H9 (cell line): ENCODE measurements around the gene FYN. TPM values are rescaled to one million over a fixed set of nuclear protein-coding genes. Genes with fewer than 3 reads are reported as not detected.

Experiments used
- DNase-seq: peaks from one replicate; pipeline ENCODE4 v3.0.0-alpha.2; 2017
- H2AFZ ChIP-seq: one replicate; pipeline ENCODE4 v1.6.1; 2013; ENCODE audit warnings: mild to moderate bottlenecking, low read length, control low read depth, moderate library complexity
- H2AK5ac ChIP-seq: 2 replicates; pipeline ENCODE4 v1.6.1; 2013; ENCODE audit warnings: low read length, control low read depth, mixed read lengths; ENCODE audit not compliant: insufficient read length
- H2BK120ac ChIP-seq: one replicate; pipeline ENCODE4 v1.6.1; 2013; ENCODE audit warnings: low read depth, mild to moderate bottlenecking, low read length, control low read depth, inconsistent platforms; ENCODE audit not compliant: poor library complexity, severe bottlenecking
- H2BK12ac ChIP-seq: 2 replicates; pipeline ENCODE4 v1.6.1; 2013; ENCODE audit warnings: low read length, control low read depth, mixed read lengths, low read depth; ENCODE audit not compliant: insufficient read length
- H2BK15ac ChIP-seq: 2 replicates; pipeline ENCODE4 v1.6.1; 2013; ENCODE audit warnings: low read depth, low read length, control low read depth
- H2BK20ac ChIP-seq: one replicate; pipeline ENCODE4 v1.6.1; 2013; ENCODE audit warnings: low read depth, mild to moderate bottlenecking, low read length, control low read depth, inconsistent platforms; ENCODE audit not compliant: poor library complexity, severe bottlenecking
- H2BK5ac ChIP-seq: 2 replicates; pipeline ENCODE4 v1.6.1; 2013; ENCODE audit warnings: low read length, control low read depth, mixed read lengths; ENCODE audit not compliant: insufficient read length
- H3K14ac ChIP-seq: 2 replicates; pipeline ENCODE4 v1.6.1; 2013; ENCODE audit warnings: low read length, control low read depth; ENCODE audit not compliant: insufficient read depth
- H3K18ac ChIP-seq: 2 replicates; pipeline ENCODE4 v1.6.1; 2013; ENCODE audit warnings: low read depth, mild to moderate bottlenecking, mixed read lengths, low read length, control low read depth; ENCODE audit not compliant: insufficient read length
- H3K23ac ChIP-seq: 2 replicates; pipeline ENCODE4 v1.6.1; 2013; ENCODE audit warnings: low read length, control low read depth, mixed read lengths, low read depth; ENCODE audit not compliant: insufficient read length
- H3K23me2 ChIP-seq: 2 replicates; pipeline ENCODE4 v1.6.1; 2013; ENCODE audit warnings: low read depth, mild to moderate bottlenecking, mixed read lengths, low read length, control low read depth; ENCODE audit not compliant: insufficient read length, poor library complexity, severe bottlenecking
- H3K27ac ChIP-seq: 2 replicates; pipeline ENCODE4 v1.5.1; 2013; ENCODE audit warnings: low read length, control low read depth, mixed read lengths, low read depth; ENCODE audit not compliant: insufficient read length
- H3K27me3 ChIP-seq: 2 replicates; pipeline ENCODE4 v1.6.1; 2013; ENCODE audit warnings: low read length, control low read depth, inconsistent platforms; ENCODE audit not compliant: insufficient read depth
- H3K4ac ChIP-seq: 2 replicates; pipeline ENCODE4 v1.6.1; 2013; ENCODE audit warnings: low read depth, mild to moderate bottlenecking, control low read depth, inconsistent platforms, low read length, moderate library complexity
- H3K4me1 ChIP-seq: 2 replicates; pipeline ENCODE4 v1.6.1; 2013; ENCODE audit warnings: low read length, control low read depth, inconsistent platforms; ENCODE audit not compliant: insufficient read depth
- H3K4me2 ChIP-seq: 2 replicates; pipeline ENCODE4 v1.6.1; 2013; ENCODE audit warnings: low read length, control low read depth, mixed read lengths; ENCODE audit not compliant: insufficient read length, insufficient read depth
- H3K56ac ChIP-seq: 2 replicates; pipeline ENCODE4 v1.6.1; 2013; ENCODE audit warnings: low read depth, mild to moderate bottlenecking, mixed read lengths, low read length, control low read depth; ENCODE audit not compliant: insufficient read length
- H3K79me1 ChIP-seq: 2 replicates; pipeline ENCODE4 v1.6.1; 2013; ENCODE audit warnings: low read depth, mild to moderate bottlenecking, moderate library complexity, low read length, control low read depth, inconsistent platforms; ENCODE audit not compliant: insufficient read depth, poor library complexity, severe bottlenecking
- H3K79me2 ChIP-seq: 2 replicates; pipeline ENCODE4 v1.6.1; 2013; ENCODE audit warnings: low read length, control low read depth, inconsistent platforms; ENCODE audit not compliant: insufficient read depth
- H3K9ac ChIP-seq: 2 replicates; pipeline ENCODE4 v1.6.1; 2013; ENCODE audit warnings: low read length, control low read depth, mixed read lengths; ENCODE audit not compliant: insufficient read length; ENCODE audit errors: extremely low read depth
- H3K9me3 ChIP-seq: one replicate; pipeline ENCODE4 v1.6.1; 2013; ENCODE audit warnings: low read depth, low read length, inconsistent platforms; ENCODE audit not compliant: control insufficient read depth
- H3T11ph ChIP-seq: one replicate; pipeline ENCODE4 v1.6.1; 2013; ENCODE audit warnings: mild to moderate bottlenecking, low read length, control low read depth, inconsistent platforms
- H4K20me1 ChIP-seq: one replicate; pipeline ENCODE4 v1.6.1; 2013; ENCODE audit not compliant: control insufficient read depth, insufficient read length, insufficient read depth
- H4K5ac ChIP-seq: 2 replicates; pipeline ENCODE4 v1.6.1; 2013; ENCODE audit warnings: low read depth, mild to moderate bottlenecking, mixed read lengths, low read length, control low read depth; ENCODE audit not compliant: insufficient read length
- H4K8ac ChIP-seq: replicated peaks from 2 replicates; pipeline ENCODE4 v1.6.1; 2013; ENCODE audit warnings: low read length, control low read depth, mixed read lengths, low read depth; ENCODE audit not compliant: insufficient read length
- H4K91ac ChIP-seq: 2 replicates; pipeline ENCODE4 v1.6.1; 2013; ENCODE audit warnings: low read depth, mild to moderate bottlenecking, moderate library complexity, mixed read lengths, low read length, control low read depth; ENCODE audit not compliant: insufficient read length
- H3K27ac Mint-ChIP-seq, 3 experiments: 2 replicates in 2 of 3; 3 replicates in 1 of 3; pipeline ENCODE4 v1.8.0; 2020 to 2021; ENCODE audit warnings: mixed read lengths in 3 of 3, mild to moderate bottlenecking in 1 of 3, moderate library complexity in 1 of 3
- H3K27me3 Mint-ChIP-seq: 2 replicates; pipeline ENCODE4 v1.8.0; 2021; ENCODE audit warnings: low read depth, mild to moderate bottlenecking, moderate library complexity, mixed read lengths
- H3K36me3 Mint-ChIP-seq, 3 experiments: 2 replicates in 2 of 3; 3 replicates in 1 of 3; pipeline ENCODE4 v1.8.0; 2020 to 2021; ENCODE audit warnings: low read depth in 3 of 3, mixed read lengths in 3 of 3; ENCODE audit not compliant: insufficient read depth in 1 of 3
- H3K4me1 Mint-ChIP-seq, 2 experiments: 2 replicates each; pipeline ENCODE4 v1.8.0; 2020; ENCODE audit warnings: mixed read lengths in 2 of 2
- H3K4me3 Mint-ChIP-seq, 2 experiments: 2 replicates in 1 of 2; 3 replicates in 1 of 2; pipeline ENCODE4 v1.8.0; 2020 to 2021; ENCODE audit warnings: mild to moderate bottlenecking in 2 of 2, mixed read lengths in 2 of 2, moderate library complexity in 1 of 2
- H3K9me3 Mint-ChIP-seq, 2 experiments: 2 replicates in 1 of 2; 3 replicates in 1 of 2; pipeline ENCODE4 v1.8.0; 2020; ENCODE audit warnings: mild to moderate bottlenecking in 2 of 2, mixed read lengths in 2 of 2, moderate library complexity in 1 of 2
- CTCF ChIP-seq: fragments of 200-600 bp; sonication (generic); conservative IDR thresholded peaks from 3 replicates; pipeline ENCODE4 v1.8.0; 2021; ENCODE audit warnings: antibody characterized with exemption, mild to moderate bottlenecking
- WGBS: extraction: QIAGEN DNeasy Blood & Tissue Kit; methylation state at CpG from one replicate; pipeline ENCODE4 v1.1.7; 2013; ENCODE audit warnings: missing lambda C conversion rate, low lambda C conversion rate, mixed read lengths; ENCODE audit not compliant: insufficient read length; ENCODE audit errors: extremely low coverage; 5-methylcytosine and 5-hydroxymethylcytosine counted together
- total RNA-seq: library from RNA; stranded (reverse); gene quantifications from 2 replicates; pipeline ENCODE4 v1.2.1, GENCODE V29; 2021

FYN gene
- total RNA-seq, 1 experiment from 2014 or later = 64.8 TPM

GRCh38 chr6:111795558-111795957, 77.7 kb downstream of the FYN start:
- no peak overlapping the region for H2BK5ac ChIP-seq
- no peaks in the 10 kb centered on the region for H3K36me3 Mint-ChIP-seq
- no CpG with 5 or more reads among the region's 2 CpGs for WGBS
- no peaks in the 10 kb centered on the region for H3K27me3 Mint-ChIP-seq
- no peaks in the 10 kb centered on the region for H3K79me1 ChIP-seq
- no peak overlapping the region for H2BK120ac ChIP-seq
- no peaks in the 10 kb centered on the region for H3K27me3 ChIP-seq
- H3K4me1 Mint-ChIP-seq = peaks cover 30 to 36% of the 10 kb centered on the region in 2 experiments
- no peak overlapping the region for H4K91ac ChIP-seq
- H2BK15ac ChIP-seq = no peak overlapping the region
- H3K4me3 Mint-ChIP-seq = no peak overlapping the region
- H3K9ac ChIP-seq = no peak overlapping the region
- no peaks in the 10 kb centered on the region for H3K9me3 ChIP-seq
- H3K27ac ChIP-seq = no peak overlapping the region
- TF ChIP-seq CTCF = no peak
- H2AFZ ChIP-seq = no peak overlapping the region
- no peaks in the 10 kb centered on the region for H3K9me3 Mint-ChIP-seq
- H3K4ac ChIP-seq = no peak overlapping the region
- H3K14ac ChIP-seq = no peak overlapping the region
- H2BK12ac ChIP-seq = no peak overlapping the region
- no peaks in the 10 kb centered on the region for H3K79me2 ChIP-seq
- H3K56ac ChIP-seq = no peak overlapping the region
- no peak overlapping the region for H3K23ac ChIP-seq
- no peak overlapping the region for H3T11ph ChIP-seq
- no peak for DNase-seq
- H3K4me1 ChIP-seq = peaks cover 4% of the 10 kb centered on the region
- no peak overlapping the region for H3K18ac ChIP-seq
- H2AK5ac ChIP-seq = no peak overlapping the region
- no peak overlapping the region for H4K8ac ChIP-seq
- no peaks in the 10 kb centered on the region for H3K23me2 ChIP-seq
- H3K4me2 ChIP-seq = no peak overlapping the region
- H2BK20ac ChIP-seq = no peak overlapping the region
- no peak overlapping the region for H4K5ac ChIP-seq
- H4K20me1 ChIP-seq = no peaks in the 10 kb centered on the region
- no peak overlapping the region for H3K27ac Mint-ChIP-seq
